GM23338 (cell line): ENCODE results near the gene NAPA. TPM values are rescaled to one million over a fixed set of nuclear protein-coding genes. Genes with fewer than 3 reads are reported as not detected.

Experiments
- ATAC-seq: fragments of 200-7000 bp; cut with Tn5 transposase; 3 replicates; pipeline ENCODE4 v1.9.1; 2020
- DNase-seq: peaks from one replicate; pipeline ENCODE4 v3.0.0-alpha.2; 2015; ENCODE audit warnings: low spot score
- H2AFZ ChIP-seq: fragments of 200-600 bp; sonication (generic); 2 replicates; pipeline ENCODE4 v1.8.0; 2016; ENCODE audit warnings: antibody characterized with exemption, mild to moderate bottlenecking, moderate library complexity
- H3F3A ChIP-seq: fragments of 200-600 bp; sonication (generic); replicated peaks from 2 replicates; pipeline ENCODE4 v1.8.0; 2017; ENCODE audit warnings: antibody characterized with exemption, mixed run types, low read depth
- H3K27ac ChIP-seq: fragments of 200-600 bp; sonication (generic); 2 replicates; pipeline ENCODE4 v1.6.1; 2016; ENCODE audit warnings: low read depth
- H3K27me3 ChIP-seq: fragments of 200-600 bp; sonication (generic); 2 replicates; pipeline ENCODE4 v1.8.0; 2016; ENCODE audit warnings: mild to moderate bottlenecking, mixed run types, moderate library complexity; ENCODE audit not compliant: insufficient read depth
- H3K36me3 ChIP-seq: fragments of 200-600 bp; sonication (generic); 2 replicates; pipeline ENCODE4 v1.8.0; 2016; ENCODE audit warnings: mild to moderate bottlenecking; ENCODE audit not compliant: insufficient read depth
- H3K4me1 ChIP-seq: fragments of 200-600 bp; sonication (generic); 2 replicates; pipeline ENCODE4 v1.8.0; 2016; ENCODE audit warnings: mild to moderate bottlenecking, moderate library complexity; ENCODE audit not compliant: insufficient read depth
- H3K4me2 ChIP-seq: fragments of 200-600 bp; sonication (generic); 2 replicates; pipeline ENCODE4 v1.7.1; 2017; ENCODE audit warnings: mixed run types
- H3K4me3 ChIP-seq: fragments of 200-600 bp; sonication (generic); 2 replicates; pipeline ENCODE4 v1.6.1; 2016; ENCODE audit warnings: mixed run types
- H3K79me2 ChIP-seq: fragments of 200-600 bp; sonication (generic); replicated peaks from 2 replicates; pipeline ENCODE4 v1.8.0; 2017; ENCODE audit warnings: mild to moderate bottlenecking; ENCODE audit not compliant: insufficient read depth
- H3K9me2 ChIP-seq: fragments of 200-600 bp; sonication (generic); 2 replicates; pipeline ENCODE4 v1.8.0; 2017; ENCODE audit not compliant: insufficient read depth
- H4K20me1 ChIP-seq: fragments of 200-600 bp; sonication (generic); replicated peaks from 2 replicates; pipeline ENCODE4 v1.8.0; 2017; ENCODE audit warnings: mild to moderate bottlenecking; ENCODE audit not compliant: insufficient read depth
- H3K27ac Mint-ChIP-seq: 2 replicates; pipeline ENCODE4 v1.8.0; 2020; ENCODE audit warnings: inconsistent platforms, mild to moderate bottlenecking, moderate library complexity, mixed read lengths
- H3K27me3 Mint-ChIP-seq: 3 replicates; pipeline ENCODE4 v1.8.0; 2022; ENCODE audit warnings: low read depth, mild to moderate bottlenecking, moderate library complexity, mixed read lengths, inconsistent platforms; ENCODE audit not compliant: insufficient read depth, poor library complexity
- H3K36me3 Mint-ChIP-seq: 3 replicates; pipeline ENCODE4 v1.8.0; 2021; ENCODE audit warnings: low read depth, mild to moderate bottlenecking, inconsistent platforms, moderate library complexity, mixed read lengths
- H3K4me1 Mint-ChIP-seq: 3 replicates; pipeline ENCODE4 v1.8.0; 2020; ENCODE audit warnings: mild to moderate bottlenecking, inconsistent platforms, mixed read lengths
- H3K4me3 Mint-ChIP-seq: 3 replicates; pipeline ENCODE4 v1.8.0; 2021; ENCODE audit warnings: moderate library complexity, mild to moderate bottlenecking, inconsistent platforms, mixed read lengths
- H3K9me3 Mint-ChIP-seq: 3 replicates; pipeline ENCODE4 v1.8.0; 2020; ENCODE audit warnings: moderate library complexity, mild to moderate bottlenecking, inconsistent platforms, mixed read lengths
- CREB1 ChIP-seq: fragments of 250-450 bp; sonication (Bioruptor Pico); IDR thresholded peaks from 2 replicates; pipeline ENCODE4 v1.5.0; 2020; ENCODE audit warnings: low read depth, mild to moderate bottlenecking, moderate library complexity
- CTCF ChIP-seq, 2 experiments: fragments of 200-600 bp in 1 of 2; sonication (generic) in 1 of 2; conservative IDR thresholded peaks; 2 replicates each; pipeline versions ENCODE4 v1.5.1 to v1.6.1; 2016 to 2017; ENCODE audit warnings: antibody characterized with exemption in 2 of 2, low read depth in 2 of 2, mild to moderate bottlenecking in 2 of 2, moderate library complexity in 1 of 2
- EZH2 ChIP-seq: fragments of 200-600 bp; sonication (generic); IDR thresholded peaks from one replicate; pipeline ENCODE4 v1.8.0; 2017; ENCODE audit warnings: antibody characterized with exemption, mild to moderate bottlenecking, low read depth; ENCODE audit not compliant: unreplicated experiment
- EZH2phosphoT487 ChIP-seq: fragments of 200-600 bp; sonication (generic); IDR thresholded peaks from one replicate; pipeline ENCODE4 v1.8.1; 2018; ENCODE audit warnings: antibody characterized with exemption; ENCODE audit not compliant: unreplicated experiment
- JUNB ChIP-seq: IDR thresholded peaks from one replicate; pipeline ENCODE4 v1.6.1; 2016; ENCODE audit warnings: antibody characterized with exemption; ENCODE audit not compliant: unreplicated experiment
- NANOG ChIP-seq: IDR thresholded peaks from 2 replicates; pipeline ENCODE4 v1.6.1; 2016; ENCODE audit warnings: antibody characterized with exemption, borderline replicate concordance
- POLR2AphosphoS5 ChIP-seq: IDR thresholded peaks from 2 replicates; pipeline ENCODE4 v1.6.1; 2016; ENCODE audit warnings: antibody characterized with exemption, low read depth
- REST ChIP-seq: IDR thresholded peaks from one replicate; pipeline ENCODE4 v1.6.1; 2018; ENCODE audit warnings: antibody characterized with exemption; ENCODE audit not compliant: unreplicated experiment
- STAT1 ChIP-seq: IDR thresholded peaks from one replicate; pipeline ENCODE4 v1.6.1; 2016; ENCODE audit warnings: antibody characterized with exemption; ENCODE audit not compliant: unreplicated experiment
- ZNF114 ChIP-seq: fragments of 250-450 bp; sonication (Bioruptor Pico); IDR thresholded peaks from 2 replicates; pipeline ENCODE4 v1.5.0; 2020; ENCODE audit warnings: mild to moderate bottlenecking, moderate library complexity
- ZNF331 ChIP-seq: fragments of 250-450 bp; sonication (Bioruptor Pico); IDR thresholded peaks from 2 replicates; pipeline ENCODE4 v1.5.0; 2020; ENCODE audit warnings: low read depth, mild to moderate bottlenecking, moderate library complexity
- ZNF462 ChIP-seq: fragments of 250-450 bp; sonication (Bioruptor Pico); IDR thresholded peaks from 2 replicates; pipeline ENCODE4 v1.5.0; 2020; ENCODE audit warnings: mild to moderate bottlenecking, moderate library complexity
- polyA plus RNA-seq: library from polyadenylated mRNA; unstranded; fragments of >200 nt; fragmentation: Nextera tagmentation; extraction: Ambion mirVana; gene quantifications from 2 replicates; pipeline ENCODE4 v1.2.1, GENCODE V29; 2016
- total RNA-seq: library from RNA; depleted of rRNA; stranded (reverse); fragments of >200 nt; shearing (Covaris generic); gene quantifications from 2 replicates; pipeline ENCODE4 v1.2.3, GENCODE V29; 2014
- TF ChIP-seq, protein P1 (sequence below): IDR thresholded peaks from 2 replicates; pipeline ENCODE4 v1.6.1; 2016; ENCODE audit warnings: antibody characterized with exemption

The NAPA gene
- total and polyA plus RNA-seq, 2 experiments from 2014 or later, result 52.0 to 72.1 TPM

GRCh38 chr19:47507012-47507411, 7.9 kb downstream of the NAPA start:
- TF ChIP-seq EZH2phosphoT487 (no peak), ZNF331 (CRISPR knock-in tag) (no peak), ZNF114 (CRISPR knock-in tag) (no peak), CTCF (conservative IDR thresholded peaks at IDR 0.05; ENCODE audit: low read depth in 2 of 2) (no peak), STAT1 (no peak), EZH2 (no peak), CREB1 (CRISPR knock-in tag) (no peak), NANOG (no peak), ZNF462 (CRISPR knock-in tag) (no peak), REST (no peak), JUNB (no peak), POLR2AphosphoS5 (no peak)
- TF ChIP-seq, protein P1, sequence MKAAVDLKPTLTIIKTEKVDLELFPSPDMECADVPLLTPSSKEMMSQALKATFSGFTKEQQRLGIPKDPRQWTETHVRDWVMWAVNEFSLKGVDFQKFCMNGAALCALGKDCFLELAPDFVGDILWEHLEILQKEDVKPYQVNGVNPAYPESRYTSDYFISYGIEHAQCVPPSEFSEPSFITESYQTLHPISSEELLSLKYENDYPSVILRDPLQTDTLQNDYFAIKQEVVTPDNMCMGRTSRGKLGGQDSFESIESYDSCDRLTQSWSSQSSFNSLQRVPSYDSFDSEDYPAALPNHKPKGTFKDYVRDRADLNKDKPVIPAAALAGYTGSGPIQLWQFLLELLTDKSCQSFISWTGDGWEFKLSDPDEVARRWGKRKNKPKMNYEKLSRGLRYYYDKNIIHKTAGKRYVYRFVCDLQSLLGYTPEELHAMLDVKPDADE, result no peak
- no peak for ATAC-seq
- H3K4me1 Mint-ChIP-seq, result no peaks in the 10 kb centered on the region; the same call in 2 of the 3 replicates
- no peak overlapping the region for H3K27ac Mint-ChIP-seq
- H3K4me1 ChIP-seq, result no peaks in the 10 kb centered on the region
- H4K20me1 ChIP-seq, result peaks cover 8% of the 10 kb centered on the region
- no peaks in the 10 kb centered on the region for H3K27me3 ChIP-seq
- peaks cover 6% of the 10 kb centered on the region; the same call in 2 of the 3 replicates for H3K36me3 Mint-ChIP-seq
- no peak overlapping the region for H3K4me3 ChIP-seq
- peaks cover 53% of the 10 kb centered on the region for H3K79me2 ChIP-seq
- no peaks in the 10 kb centered on the region for H3K36me3 ChIP-seq
- no peak overlapping the region for H3K4me2 ChIP-seq
- H3F3A ChIP-seq, result no peaks in the 10 kb centered on the region
- no peak overlapping the region for H3K4me3 Mint-ChIP-seq
- no peaks in the 10 kb centered on the region; the same call in 2 of the 3 replicates for H3K9me3 Mint-ChIP-seq
- peaks cover 4% of the 10 kb centered on the region for H3K27me3 Mint-ChIP-seq
- no peak for DNase-seq
- no peaks in the 10 kb centered on the region for H3K9me2 ChIP-seq
- no peak overlapping the region for H3K27ac ChIP-seq
- no peak overlapping the region for H2AFZ ChIP-seq
